T1000 (cell line): ENCODE results near the gene NDUFAF2.
A peak's percentile ranks its signal among the peaks of the same experiment; 100 is the strongest.
"Not testable (repeated sequence)": the region's sequence is repeated elsewhere in the genome, so short reads cannot be mapped to it uniquely, and the experiment has no call there.

Experiments used
- DNase-seq: peaks from one replicate; lab custom pipeline; 2025; ENCODE audit warnings: mixed read lengths; lab: John Stamatoyannopoulos, UW

Gene NDUFAF2

GRCh38 chr5:60944904-60945812 lies at the start of gene NDUFAF2, which contains the start of gene ERCC8:
TSS of gene NDUFAF2 (plus strand) at chr5:60945205. CDS start at chr5:60945256, 51 bp downstream.
TSS of gene ERCC8 (minus strand) at chr5:60945070. CDS start at chr5:60945008, 62 bp downstream.
- peak; percentile 71 for DNase-seq

DNA sequence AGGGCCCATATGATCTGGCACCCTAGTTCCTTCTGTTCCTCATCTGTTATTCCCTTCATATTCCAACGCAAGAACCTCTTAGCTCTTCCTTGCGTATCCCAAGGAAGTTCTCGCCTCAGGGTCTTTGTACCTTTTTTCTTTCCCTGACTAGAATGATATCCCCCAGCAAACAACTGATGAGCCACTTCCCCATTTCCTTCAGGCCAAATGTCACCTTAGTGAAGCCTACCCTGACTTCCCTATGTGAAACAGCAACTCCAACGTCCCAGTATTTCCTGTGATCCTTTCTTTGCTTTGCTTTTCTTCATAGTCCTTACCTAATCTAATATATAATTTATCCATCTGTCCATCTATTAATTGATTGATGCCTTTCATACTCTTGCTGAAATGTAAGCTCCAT lies 48.0 kb upstream of the NDUFAF2 start:
- no peak for DNase-seq

DNA sequence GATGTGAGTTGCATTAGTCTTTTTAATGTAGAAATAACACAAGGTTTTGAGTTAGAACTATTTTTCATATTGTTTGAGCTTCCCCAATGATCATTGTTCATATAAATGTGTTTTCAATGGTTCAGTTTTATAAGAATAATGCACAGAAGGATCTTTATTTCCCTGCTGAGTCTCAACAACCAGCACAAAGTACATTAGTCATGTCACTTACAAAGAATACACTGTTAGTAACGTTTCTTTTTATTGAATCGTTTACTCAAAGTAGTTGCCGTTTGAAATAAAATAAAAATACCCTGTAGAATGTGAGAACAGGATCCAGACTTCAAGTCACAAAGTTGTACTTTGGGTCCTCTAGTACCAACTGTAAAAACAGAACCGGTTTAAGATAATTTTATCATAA lies 41.6 kb upstream of the NDUFAF2 start:
- no peak for DNase-seq

DNA sequence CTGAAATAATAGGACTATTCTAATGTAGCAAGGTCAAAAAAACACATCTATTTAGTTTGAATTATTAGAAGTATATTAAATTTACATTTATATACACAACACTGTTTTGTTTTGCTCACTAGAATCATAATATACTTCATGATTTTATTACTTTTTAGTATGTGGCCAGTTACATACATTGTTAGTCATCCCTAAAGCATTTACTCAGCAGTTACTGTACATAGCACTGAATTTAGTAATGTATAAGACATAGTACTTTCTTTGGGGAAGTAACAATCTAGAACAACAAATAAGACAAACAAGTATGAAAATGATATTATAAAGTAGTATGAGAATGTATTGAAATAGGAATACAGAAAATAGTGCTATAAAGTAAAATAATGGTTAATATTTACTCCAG lies 28.4 kb upstream of the NDUFAF2 start:
- no peak for DNase-seq

DNA sequence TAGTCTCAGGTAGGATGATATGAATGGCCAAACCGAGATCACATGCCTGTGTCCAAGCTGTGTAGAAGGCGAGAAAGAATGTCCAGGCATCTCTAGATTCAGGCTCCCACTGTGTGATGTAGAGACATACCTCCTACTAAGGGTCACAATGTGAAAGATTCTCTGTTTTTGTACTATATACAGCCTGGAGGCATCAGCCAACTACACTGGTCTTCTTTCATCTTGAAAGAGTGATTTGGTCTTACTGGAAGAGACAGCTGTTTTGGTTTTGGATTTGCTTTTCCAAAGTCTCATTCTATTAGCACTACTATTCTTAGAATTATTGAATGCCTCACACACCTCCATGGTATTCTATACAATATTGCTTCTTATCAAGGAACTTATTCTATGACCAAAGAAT lies 26.5 kb upstream of the NDUFAF2 start:
- no peak for DNase-seq

DNA sequence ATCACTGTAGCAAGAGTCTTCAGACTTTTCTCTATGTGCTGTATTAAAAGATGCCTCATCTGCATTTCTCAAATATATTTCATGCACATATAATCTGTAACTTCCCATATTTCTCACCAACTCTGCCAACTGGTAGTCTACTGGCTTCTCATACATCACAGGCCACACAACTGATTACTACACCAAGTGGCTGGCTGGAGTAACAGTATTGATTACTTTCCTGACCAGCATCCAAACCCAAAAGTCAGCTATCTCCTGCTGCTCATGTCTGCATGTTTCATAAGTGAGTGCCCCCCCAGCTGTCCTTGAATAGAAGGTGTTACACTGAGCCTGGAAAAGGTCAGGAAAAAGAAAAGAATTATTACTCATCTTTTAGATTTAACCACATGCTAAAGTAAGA lies 17.6 kb upstream of the NDUFAF2 start:
- DNase-seq, result no peak

DNA sequence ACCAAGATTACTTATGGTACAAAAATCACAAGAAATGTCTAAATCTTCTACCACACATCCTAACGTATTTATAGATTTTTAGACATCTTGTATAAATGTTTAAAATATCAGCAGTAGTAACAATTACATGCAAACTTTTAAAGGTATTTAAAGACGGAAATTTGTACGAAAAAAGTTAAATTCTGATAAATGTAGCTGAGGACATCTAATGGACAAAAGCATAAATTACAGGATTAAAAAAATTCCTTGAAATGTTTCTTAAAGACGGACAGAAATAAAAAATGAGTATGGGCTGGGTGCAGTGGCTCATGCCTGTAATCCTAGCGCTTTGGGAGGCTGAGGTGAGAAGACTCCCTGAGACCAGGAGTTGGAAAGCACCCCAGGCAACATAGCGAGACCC lies 16.0 kb upstream of the NDUFAF2 start:
- DNase-seq, result no peak

- DNase-seq, result no peak
Observed at GRCh38 chr5:60943624-60944023, 1.4 kb upstream of the NDUFAF2 start.

- DNase-seq, result peak; percentile 19
Observed at GRCh38 chr5:60945813-60946187, 795 bp downstream of the NDUFAF2 start.

GRCh38 chr5:60948738-60949137 lies 3.7 kb downstream of the NDUFAF2 start:
- DNase-seq, result no peak

- no peak for DNase-seq
Observed at GRCh38 chr5:60955239-60955638, 10.2 kb downstream of the NDUFAF2 start.

- DNase-seq, result no peak
Observed at GRCh38 chr5:60958088-60958487, 13.1 kb downstream of the NDUFAF2 start.

DNA sequence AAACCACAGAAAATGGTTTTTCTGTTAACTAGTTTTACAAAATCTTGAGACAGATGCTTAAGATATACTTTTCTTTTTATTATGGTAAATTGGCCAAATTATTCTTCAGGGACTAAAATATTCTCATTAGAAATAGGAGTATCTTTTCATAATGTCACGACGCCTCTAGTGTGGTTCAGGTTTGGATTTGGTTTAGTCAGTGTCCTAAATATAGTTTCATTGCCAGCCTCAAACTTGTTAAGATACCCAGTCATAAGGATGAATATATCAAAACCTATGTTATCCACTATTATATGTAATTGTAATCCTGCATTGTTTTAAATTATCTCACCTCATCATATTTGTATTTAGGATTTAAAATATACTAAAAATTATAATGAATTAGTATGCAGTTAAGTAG lies 13.7 kb downstream of the NDUFAF2 start:
- DNase-seq, result no peak

DNA sequence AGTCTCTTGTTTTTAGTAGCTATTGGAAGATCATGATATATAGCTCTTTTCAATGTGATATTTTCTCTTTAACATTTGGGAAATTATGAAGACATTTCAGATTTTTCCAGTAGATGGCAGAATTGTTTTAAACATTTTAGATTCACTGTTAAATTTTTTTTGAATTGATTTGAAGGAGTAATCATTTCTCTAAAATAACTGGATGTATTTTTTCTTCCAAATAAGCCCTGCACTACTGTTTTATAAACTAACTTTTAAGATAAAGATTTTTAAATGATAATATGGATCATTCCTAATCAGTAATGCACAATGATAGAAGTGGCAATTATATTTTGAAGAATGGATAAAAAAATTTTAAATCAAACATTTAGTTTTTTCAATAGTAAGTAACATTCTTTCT lies 14.2 kb downstream of the NDUFAF2 start:
- DNase-seq, result no peak

DNA sequence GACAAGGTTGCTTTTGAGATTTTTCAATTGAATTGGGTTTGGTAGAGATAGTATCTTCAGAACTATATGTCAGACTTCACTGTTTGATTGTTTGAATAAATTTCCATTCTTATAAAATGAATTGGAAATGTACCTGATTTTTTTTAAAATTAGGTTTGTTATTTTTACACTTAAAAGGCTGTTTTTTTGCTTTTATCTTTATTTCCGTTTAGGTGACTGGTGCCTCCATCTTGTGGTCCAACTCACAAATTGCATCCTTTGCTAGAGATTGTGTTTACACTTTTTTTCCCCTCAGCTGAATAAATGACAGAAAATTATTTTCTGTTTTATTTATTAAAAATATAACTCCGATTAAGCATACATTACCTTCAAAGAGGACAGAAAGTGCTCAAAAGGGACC lies 15.6 kb downstream of the NDUFAF2 start:
- DNase-seq, result no peak

DNA sequence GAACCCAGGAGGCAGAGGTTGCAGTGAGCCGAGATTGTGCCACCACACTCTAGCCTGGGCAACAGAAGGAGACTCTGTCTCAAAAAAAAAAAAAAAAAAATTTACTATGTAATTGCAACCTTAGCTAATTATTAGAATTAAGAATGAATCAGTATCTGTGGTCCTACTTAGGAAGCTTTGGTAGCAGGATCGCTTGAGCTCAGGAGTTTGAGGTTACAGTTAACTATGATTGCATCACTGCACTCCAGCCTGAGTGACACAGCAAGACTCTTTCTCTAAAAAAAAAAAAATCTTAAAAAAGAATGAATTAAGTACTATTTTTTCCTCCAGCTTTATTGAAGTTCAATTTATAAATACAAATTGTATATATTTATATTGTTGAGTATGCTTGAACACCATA lies 16.7 kb downstream of the NDUFAF2 start:
- DNase-seq, result no peak

GRCh38 chr5:60972231-60972630 lies 27.2 kb downstream of the NDUFAF2 start:
- DNase-seq, result no peak

- no peak for DNase-seq
Observed at GRCh38 chr5:60977956-60978737, 33.1 kb downstream of the NDUFAF2 start.

DNA sequence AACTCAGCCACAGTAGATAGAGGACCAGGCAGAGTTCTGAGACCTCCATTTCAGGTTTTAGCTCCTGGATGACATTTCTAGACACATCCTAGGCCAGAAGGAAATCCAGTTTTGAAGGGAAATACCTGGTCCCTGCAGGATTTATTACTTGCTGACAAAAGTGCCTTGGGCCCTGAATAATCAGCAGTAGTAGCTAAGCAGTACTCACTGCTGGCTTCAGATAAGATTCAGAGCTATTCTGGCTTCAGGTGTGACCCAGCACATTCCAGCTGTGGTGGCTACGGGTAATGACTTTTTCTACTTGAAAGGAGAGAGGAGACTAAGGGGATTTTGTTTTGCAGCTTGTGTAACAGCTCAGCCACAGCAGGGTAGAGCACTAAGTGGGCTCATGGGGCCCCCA lies 34.0 kb downstream of the NDUFAF2 start:
- no peak for DNase-seq

- DNase-seq, result no peak
Observed at GRCh38 chr5:60980511-60980910, 35.5 kb downstream of the NDUFAF2 start.

DNA sequence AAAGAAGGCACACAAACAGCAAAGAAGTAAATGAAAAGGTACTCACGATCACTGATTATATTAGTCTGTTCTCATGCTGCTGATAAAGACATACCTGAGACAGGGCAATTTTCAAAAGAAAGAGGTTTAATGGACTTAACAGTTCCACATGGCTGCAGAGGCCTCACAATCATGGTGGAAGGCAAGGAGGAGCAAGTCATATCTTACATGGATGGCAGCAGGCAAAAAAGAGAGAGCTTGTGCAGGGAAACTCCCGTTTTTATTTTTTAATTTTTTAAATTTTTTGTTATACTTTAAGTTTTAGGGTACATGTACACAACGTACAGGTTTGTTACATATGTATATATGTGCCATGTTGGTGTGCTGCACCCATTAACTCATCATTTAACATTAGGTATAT lies 37.1 kb downstream of the NDUFAF2 start:
- DNase-seq, result not testable (repeated sequence)

DNA sequence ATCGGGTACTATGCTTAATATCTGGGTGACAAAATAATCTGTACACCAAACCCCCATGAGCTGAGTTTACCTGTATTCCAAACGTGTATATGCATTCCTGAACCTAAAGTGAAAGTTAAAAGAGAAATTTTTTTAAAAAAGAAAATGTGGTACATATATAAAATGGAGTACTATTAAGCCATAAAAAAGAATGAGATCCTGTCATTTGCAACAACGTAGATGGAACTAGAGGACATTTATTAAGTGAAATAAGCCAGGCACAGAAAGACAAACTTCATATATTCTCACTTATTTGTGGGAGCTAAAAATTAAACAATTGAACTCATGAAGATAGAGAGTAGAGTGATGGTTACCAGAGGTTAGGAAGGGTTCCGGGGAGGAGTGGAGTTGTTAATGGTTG lies 44.8 kb downstream of the NDUFAF2 start:
- DNase-seq, result no peak

- no peak for DNase-seq
Observed at GRCh38 chr5:60992871-60993270, 47.9 kb downstream of the NDUFAF2 start.
